ENCODE data around the gene MTURN. TPM values are rescaled to one million over a fixed set of nuclear protein-coding genes. Genes with fewer than 3 reads are reported as not detected.
A peak's percentile ranks its signal among the peaks of the same experiment; 100 is the strongest.

The MTURN gene
- total and polyA plus RNA-seq, 10 of the 15 experiments (the other 5 are each of a cell fraction or from before 2014, with no cell fraction given): 0.52 to 5.0 (median 3.3) TPM

DNA sequence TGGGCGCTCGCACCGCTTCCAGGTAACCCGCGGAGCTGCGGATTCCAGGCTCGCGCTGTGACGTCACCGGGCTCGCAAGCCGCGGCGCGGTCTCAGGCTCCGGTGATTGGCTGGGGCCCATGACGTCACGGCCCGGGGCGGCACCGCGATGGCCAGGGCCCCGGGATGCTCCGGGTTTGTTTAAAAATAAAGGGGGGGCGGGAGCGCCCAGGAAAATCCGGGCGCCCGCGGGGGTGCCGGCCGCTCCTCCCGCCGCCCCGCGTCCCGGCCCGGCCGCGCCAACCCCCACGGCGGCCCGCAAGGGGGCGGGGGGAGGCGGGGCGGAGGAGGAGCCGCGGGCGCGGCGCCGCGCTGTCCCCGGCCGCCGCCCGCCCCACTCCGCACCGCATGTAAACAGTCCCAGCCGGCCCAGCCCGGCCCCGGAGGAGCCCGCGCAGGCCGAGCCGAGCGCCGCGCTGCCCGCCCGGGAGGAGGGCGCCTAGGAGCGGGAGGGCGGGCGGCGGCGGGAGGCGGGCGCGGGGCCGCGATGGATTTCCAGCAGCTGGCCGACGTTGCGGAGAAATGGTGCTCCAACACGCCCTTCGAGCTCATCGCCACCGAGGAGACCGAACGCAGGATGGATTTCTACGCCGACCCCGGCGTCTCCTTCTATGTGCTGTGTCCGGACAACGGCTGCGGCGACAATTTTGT, at the start of gene MTURN (continued):
- peak; percentile 12 for TF ChIP-seq RELA (IDR thresholded peaks at IDR 0.05; ENCODE audit: borderline replicate concordance, partially characterized antibody)
- peak; percentile 91 for TF ChIP-seq ATF7 (IDR thresholded peaks at IDR 0.05; ENCODE audit: low read depth)
- no peak for TF ChIP-seq NR2C2 (IDR thresholded peaks at IDR 0.05; ENCODE audit: borderline replicate concordance, control insufficient read depth, insufficient read length, low read depth)
- TF ChIP-seq TCF12 (IDR thresholded peaks at IDR 0.05; ENCODE audit: low read depth, low read length): 0 out of 2 replicates have a peak, but pooled peaks have one; percentile 8
- 0 out of 2 replicates have a peak, but pooled peaks have one; percentile 16 for TF ChIP-seq JUND (IDR thresholded peaks at IDR 0.05; ENCODE audit: low read depth, low read length)
- peak; percentile 96 for TF ChIP-seq CREM (IDR thresholded peaks at IDR 0.05; ENCODE audit: low read depth)

DNA sequence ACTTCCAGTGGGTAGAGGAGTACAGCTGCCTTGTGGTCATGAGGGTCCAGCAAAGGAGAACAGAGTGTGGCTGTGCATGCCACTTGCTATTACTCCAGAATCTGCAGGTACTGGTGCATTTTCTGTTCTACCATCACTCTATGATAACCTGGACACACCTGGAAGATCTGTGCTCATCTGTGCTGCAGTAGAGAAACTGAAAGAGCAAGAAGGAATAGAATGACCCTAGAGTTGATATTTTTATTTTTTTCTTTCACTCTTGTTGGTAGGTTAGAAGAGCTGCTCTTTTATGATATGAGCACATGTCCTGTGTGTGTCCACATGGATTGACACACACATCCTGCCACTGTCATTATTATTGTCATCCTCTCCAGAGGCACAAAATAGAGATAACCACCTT, 48.3 kb upstream of the MTURN start:
- POLR2A ChIA-PET: no interaction called here
- Histone ChIP-seq H3K27me3 (replicated peaks in 1 of 2; ENCODE audit: control insufficient read depth in 2 of 2, insufficient read depth in 2 of 2, low read length in 1 of 2) (no peaks in the 10 kb centered on the region), H3K9me3 (replicated peaks; ENCODE audit: control insufficient read depth, insufficient read depth, low read length) (no peaks in the 10 kb centered on the region), H3K36me3 (ENCODE audit: control insufficient read depth in 2 of 2, insufficient read depth in 2 of 2, low read length in 1 of 2) (no peaks in the 10 kb centered on the region; a peak in 1 of 4 replicates), H3K9ac (ENCODE audit: control insufficient read depth, insufficient read depth, low read length) (no peak overlapping the region), H3K4me1 (ENCODE audit: control insufficient read depth, insufficient read depth, low read length) (peaks cover 6% of the 10 kb centered on the region), H3K4me3 (no peak overlapping the region), H2AFZ (ENCODE audit: control insufficient read depth, low read depth, low read length) (no peak overlapping the region), H4K20me1 (ENCODE audit: control insufficient read depth, insufficient read depth) (no peaks in the 10 kb centered on the region), H3K4me2 (ENCODE audit: control insufficient read depth, insufficient read depth) (no peak overlapping the region), H3K79me2 (ENCODE audit: control insufficient read depth, insufficient read depth, low read length) (no peaks in the 10 kb centered on the region), H3K27ac (ENCODE audit: control insufficient read depth, insufficient read depth) (no peak overlapping the region)
- BruUV-seq (replicated peaks): no TSS peak
- intact Hi-C loops (cut with micrococcal nuclease; ENCODE audit: unreplicated experiment): no loop called here
- no peak for ATAC-seq
- DNase-seq (ENCODE audit: low read depth, low spot score): no peak
- RAD21 ChIA-PET (ENCODE audit: unreplicated experiment): no interaction called here
- no peak for TF ChIP-seq SIX5 (IDR thresholded peaks at IDR 0.05; ENCODE audit: low read depth, low read length, severe bottlenecking)
- TF ChIP-seq ZBED1 (IDR thresholded peaks at IDR 0.05; ENCODE audit: borderline replicate concordance): no peak
- no peak for TF ChIP-seq NBN (IDR thresholded peaks at IDR 0.05)
- no peak for TF ChIP-seq NR2C2 (IDR thresholded peaks at IDR 0.05; ENCODE audit: borderline replicate concordance, control insufficient read depth, insufficient read length, low read depth)
- TF ChIP-seq, protein P1, sequence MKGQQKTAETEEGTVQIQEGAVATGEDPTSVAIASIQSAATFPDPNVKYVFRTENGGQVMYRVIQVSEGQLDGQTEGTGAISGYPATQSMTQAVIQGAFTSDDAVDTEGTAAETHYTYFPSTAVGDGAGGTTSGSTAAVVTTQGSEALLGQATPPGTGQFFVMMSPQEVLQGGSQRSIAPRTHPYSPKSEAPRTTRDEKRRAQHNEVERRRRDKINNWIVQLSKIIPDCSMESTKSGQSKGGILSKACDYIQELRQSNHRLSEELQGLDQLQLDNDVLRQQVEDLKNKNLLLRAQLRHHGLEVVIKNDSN (IDR thresholded peaks at IDR 0.05; ENCODE audit: borderline replicate concordance, extremely low read length, insufficient read depth, low read depth, low read length): no peak
- no peak for TF ChIP-seq MYC (IDR thresholded peaks at IDR 0.05; ENCODE audit: insufficient read depth, insufficient read length, insufficient replicate concordance, low read length, severe bottlenecking)
- TF ChIP-seq JUNB (IDR thresholded peaks at IDR 0.05): no peak
- TF ChIP-seq NFYA (IDR thresholded peaks at IDR 0.05; ENCODE audit: borderline replicate concordance, low read depth, low read length): no peak
- TF ChIP-seq ZNF207 (IDR thresholded peaks at IDR 0.05; ENCODE audit: borderline replicate concordance): no peak
- no peak for TF ChIP-seq TAF1 (IDR thresholded peaks at IDR 0.05; ENCODE audit: borderline replicate concordance, low read depth, low read length)
- TF ChIP-seq, protein P2, sequence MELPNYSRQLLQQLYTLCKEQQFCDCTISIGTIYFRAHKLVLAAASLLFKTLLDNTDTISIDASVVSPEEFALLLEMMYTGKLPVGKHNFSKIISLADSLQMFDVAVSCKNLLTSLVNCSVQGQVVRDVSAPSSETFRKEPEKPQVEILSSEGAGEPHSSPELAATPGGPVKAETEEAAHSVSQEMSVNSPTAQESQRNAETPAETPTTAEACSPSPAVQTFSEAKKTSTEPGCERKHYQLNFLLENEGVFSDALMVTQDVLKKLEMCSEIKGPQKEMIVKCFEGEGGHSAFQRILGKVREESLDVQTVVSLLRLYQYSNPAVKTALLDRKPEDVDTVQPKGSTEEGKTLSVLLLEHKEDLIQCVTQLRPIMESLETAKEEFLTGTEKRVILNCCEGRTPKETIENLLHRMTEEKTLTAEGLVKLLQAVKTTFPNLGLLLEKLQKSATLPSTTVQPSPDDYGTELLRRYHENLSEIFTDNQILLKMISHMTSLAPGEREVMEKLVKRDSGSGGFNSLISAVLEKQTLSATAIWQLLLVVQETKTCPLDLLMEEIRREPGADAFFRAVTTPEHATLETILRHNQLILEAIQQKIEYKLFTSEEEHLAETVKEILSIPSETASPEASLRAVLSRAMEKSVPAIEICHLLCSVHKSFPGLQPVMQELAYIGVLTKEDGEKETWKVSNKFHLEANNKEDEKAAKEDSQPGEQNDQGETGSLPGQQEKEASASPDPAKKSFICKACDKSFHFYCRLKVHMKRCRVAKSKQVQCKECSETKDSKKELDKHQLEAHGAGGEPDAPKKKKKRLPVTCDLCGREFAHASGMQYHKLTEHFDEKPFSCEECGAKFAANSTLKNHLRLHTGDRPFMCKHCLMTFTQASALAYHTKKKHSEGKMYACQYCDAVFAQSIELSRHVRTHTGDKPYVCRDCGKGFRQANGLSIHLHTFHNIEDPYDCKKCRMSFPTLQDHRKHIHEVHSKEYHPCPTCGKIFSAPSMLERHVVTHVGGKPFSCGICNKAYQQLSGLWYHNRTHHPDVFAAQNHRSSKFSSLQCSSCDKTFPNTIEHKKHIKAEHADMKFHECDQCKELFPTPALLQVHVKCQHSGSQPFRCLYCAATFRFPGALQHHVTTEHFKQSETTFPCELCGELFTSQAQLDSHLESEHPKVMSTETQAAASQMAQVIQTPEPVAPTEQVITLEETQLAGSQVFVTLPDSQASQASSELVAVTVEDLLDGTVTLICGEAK (IDR thresholded peaks at IDR 0.05; ENCODE audit: borderline replicate concordance): no peak
- FAIRE-seq: no peak
- SMC1A ChIA-PET (ENCODE audit: uncharacterized antibody, unreplicated experiment): interaction anchor here (1.9 kb wide), 1 partner anchor 11 kb away, joined by 6 read pairs; no protein-coding TSS in a partner anchor
- CTCF ChIA-PET: interaction anchor here (0.9 to 3.1 kb wide), 2 partner anchors 12 to 208 kb away, joined by 3 to 17 read pairs; no protein-coding TSS in a partner anchor
- in situ Hi-C loops (cut with MboI): no loop called here

Measured in GM12878 (cell line).